ENCODE measurements around the gene CNTNAP2. TPM values are rescaled to one million over a fixed set of nuclear protein-coding genes. Genes with fewer than 3 reads are reported as not detected.

The CNTNAP2 gene
- total RNA-seq, 1 experiment from 2014 or later: 60.0 TPM

DNA sequence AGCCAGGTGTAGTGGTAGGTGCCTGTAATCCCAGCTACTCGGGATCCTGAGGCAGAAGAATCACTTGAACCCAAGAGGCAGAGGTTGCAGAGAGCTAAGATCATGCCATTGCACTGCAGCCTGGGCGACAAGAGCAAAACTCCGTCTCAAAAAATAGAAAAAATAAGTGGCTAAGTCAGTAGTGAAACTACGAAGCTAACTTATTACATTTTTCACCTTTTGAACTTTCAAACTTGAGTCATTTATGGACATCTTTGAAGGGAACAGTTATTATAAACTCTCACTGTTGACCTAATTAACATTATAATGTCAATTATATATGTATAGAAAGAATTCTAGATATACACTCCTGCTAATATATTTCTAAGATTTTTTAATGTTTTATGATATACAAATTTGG, 1932.5 kb downstream of the CNTNAP2 start:
- Histone ChIP-seq H3K9me3 (ENCODE audit: low read depth, low read length, poor library complexity, severe bottlenecking) (no peaks in the 10 kb centered on the region), H3K27me3 (replicated peaks; ENCODE audit: insufficient read depth, low read depth, low read length, poor library complexity) (no peaks in the 10 kb centered on the region), H3K27ac (ENCODE audit: low read depth, low read length, poor library complexity, severe bottlenecking) (no peak overlapping the region), H3K36me3 (ENCODE audit: insufficient read depth, low read length, poor library complexity, severe bottlenecking) (no peaks in the 10 kb centered on the region), H3K4me1 (ENCODE audit: insufficient read depth, low read length, poor library complexity, severe bottlenecking) (no peaks in the 10 kb centered on the region), H3K4me3 (ENCODE audit: low read depth, low read length, poor library complexity, severe bottlenecking) (no peak overlapping the region)
- CTCF ChIA-PET: no interaction called here
- no peak for DNase-seq (ENCODE audit: low spot score)
- POLR2A ChIA-PET (ENCODE audit: low non-redundant PET): no interaction called here
- BruUV-seq (replicated peaks): no TSS peak
- intact Hi-C loops (cut with micrococcal nuclease; ENCODE audit: unreplicated experiment): no loop called here
- TF ChIP-seq EZH2 (IDR thresholded peaks at IDR 0.05; ENCODE audit: borderline replicate concordance, low read depth, low read length, poor library complexity, severe bottlenecking) (no peak), CTCF (conservative IDR thresholded peaks at IDR 0.05; ENCODE audit: low read depth, low read length) (no peak)

DNA sequence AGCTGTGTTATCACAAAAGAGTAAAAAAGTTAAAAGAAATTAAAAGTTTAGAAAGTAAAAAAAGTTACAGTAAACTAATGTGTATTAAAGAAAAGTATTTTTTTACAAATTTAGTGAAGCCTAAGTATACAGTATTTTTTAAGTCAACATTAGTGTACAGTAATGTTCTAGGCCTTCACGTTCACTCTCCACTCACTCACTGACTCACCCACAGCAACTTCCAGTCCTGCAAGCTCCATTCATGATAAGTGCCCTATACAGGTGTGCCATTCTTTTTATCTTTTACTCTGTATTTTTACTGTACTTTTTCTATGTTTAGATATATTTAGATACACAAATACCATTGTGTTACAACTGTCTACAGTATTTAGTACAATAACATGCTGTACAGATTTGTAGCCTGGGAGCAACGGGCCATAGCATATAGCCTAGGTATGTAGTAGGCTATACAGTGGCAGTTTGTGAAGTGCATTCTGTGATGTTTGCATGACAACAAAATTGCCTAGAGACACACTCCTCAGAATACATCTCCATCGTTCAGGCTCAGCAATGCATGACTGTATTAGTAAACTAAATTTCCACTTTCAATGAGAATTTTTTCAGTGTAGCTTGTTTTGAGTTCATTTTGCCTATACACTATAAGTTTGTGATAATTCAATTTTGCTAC, 1934.0 kb downstream of the CNTNAP2 start:
- ChIA-PET CTCF (no interaction called here), POLR2A (ENCODE audit: low non-redundant PET) (no interaction called here)
- H3K4me3 ChIP-seq (ENCODE audit: low read depth, low read length, poor library complexity, severe bottlenecking): no peak overlapping the region
- H3K9me3 ChIP-seq (ENCODE audit: low read depth, low read length, poor library complexity, severe bottlenecking): no peaks in the 10 kb centered on the region
- TF ChIP-seq CTCF (conservative IDR thresholded peaks at IDR 0.05; ENCODE audit: low read depth, low read length) (no peak), EZH2 (IDR thresholded peaks at IDR 0.05; ENCODE audit: borderline replicate concordance, low read depth, low read length, poor library complexity, severe bottlenecking) (no peak)
- BruUV-seq (replicated peaks): no TSS peak
- H3K4me1 ChIP-seq (ENCODE audit: insufficient read depth, low read length, poor library complexity, severe bottlenecking): no peaks in the 10 kb centered on the region
- intact Hi-C loops (cut with micrococcal nuclease; ENCODE audit: unreplicated experiment): no loop called here
- no peak overlapping the region for H3K27ac ChIP-seq (ENCODE audit: low read depth, low read length, poor library complexity, severe bottlenecking)
- no peaks in the 10 kb centered on the region for H3K36me3 ChIP-seq (ENCODE audit: insufficient read depth, low read length, poor library complexity, severe bottlenecking)
- no peak for DNase-seq (ENCODE audit: low spot score)
- no peaks in the 10 kb centered on the region for H3K27me3 ChIP-seq (replicated peaks; ENCODE audit: insufficient read depth, low read depth, low read length, poor library complexity)

- BruUV-seq (replicated peaks): no TSS peak
- Histone ChIP-seq H3K9me3 (ENCODE audit: low read depth, low read length, poor library complexity, severe bottlenecking) (no peaks in the 10 kb centered on the region), H3K4me1 (ENCODE audit: insufficient read depth, low read length, poor library complexity, severe bottlenecking) (no peaks in the 10 kb centered on the region), H3K27me3 (replicated peaks; ENCODE audit: insufficient read depth, low read depth, low read length, poor library complexity) (peaks cover 5% of the 10 kb centered on the region), H3K4me3 (ENCODE audit: low read depth, low read length, poor library complexity, severe bottlenecking) (no peak overlapping the region), H3K27ac (ENCODE audit: low read depth, low read length, poor library complexity, severe bottlenecking) (no peak overlapping the region), H3K36me3 (ENCODE audit: insufficient read depth, low read length, poor library complexity, severe bottlenecking) (no peaks in the 10 kb centered on the region)
- TF ChIP-seq EZH2 (IDR thresholded peaks at IDR 0.05; ENCODE audit: borderline replicate concordance, low read depth, low read length, poor library complexity, severe bottlenecking): no peak
- no peak for TF ChIP-seq CTCF (conservative IDR thresholded peaks at IDR 0.05; ENCODE audit: low read depth, low read length)
- intact Hi-C loops (cut with micrococcal nuclease; ENCODE audit: unreplicated experiment): no loop called here
- no peak for DNase-seq (ENCODE audit: low spot score)
- ChIA-PET POLR2A (ENCODE audit: low non-redundant PET) (no interaction called here), CTCF (no interaction called here)
Observed at GRCh38 chr7:148056406-148056805, 1939.8 kb downstream of the CNTNAP2 start.
